Measurements from ENCODE around the gene RGS7. TPM values are rescaled to one million over a fixed set of nuclear protein-coding genes. Genes with fewer than 3 reads are reported as not detected.

Gene RGS7
- total RNA-seq, 2 donors from 2014 or later, result 0.10 to 0.24 TPM

GRCh38 chr1:241351841-241352240, 5.2 kb downstream of the RGS7 start:
- TF ChIP-seq, protein P1, sequence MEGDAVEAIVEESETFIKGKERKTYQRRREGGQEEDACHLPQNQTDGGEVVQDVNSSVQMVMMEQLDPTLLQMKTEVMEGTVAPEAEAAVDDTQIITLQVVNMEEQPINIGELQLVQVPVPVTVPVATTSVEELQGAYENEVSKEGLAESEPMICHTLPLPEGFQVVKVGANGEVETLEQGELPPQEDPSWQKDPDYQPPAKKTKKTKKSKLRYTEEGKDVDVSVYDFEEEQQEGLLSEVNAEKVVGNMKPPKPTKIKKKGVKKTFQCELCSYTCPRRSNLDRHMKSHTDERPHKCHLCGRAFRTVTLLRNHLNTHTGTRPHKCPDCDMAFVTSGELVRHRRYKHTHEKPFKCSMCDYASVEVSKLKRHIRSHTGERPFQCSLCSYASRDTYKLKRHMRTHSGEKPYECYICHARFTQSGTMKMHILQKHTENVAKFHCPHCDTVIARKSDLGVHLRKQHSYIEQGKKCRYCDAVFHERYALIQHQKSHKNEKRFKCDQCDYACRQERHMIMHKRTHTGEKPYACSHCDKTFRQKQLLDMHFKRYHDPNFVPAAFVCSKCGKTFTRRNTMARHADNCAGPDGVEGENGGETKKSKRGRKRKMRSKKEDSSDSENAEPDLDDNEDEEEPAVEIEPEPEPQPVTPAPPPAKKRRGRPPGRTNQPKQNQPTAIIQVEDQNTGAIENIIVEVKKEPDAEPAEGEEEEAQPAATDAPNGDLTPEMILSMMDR (IDR thresholded peaks at IDR 0.05), result no peak
- Histone ChIP-seq H3K9ac (ENCODE audit: low read depth in 2 of 2, low read length in 2 of 2) (no peak overlapping the region), H3K27me3 (peaks cover under 1% of the 10 kb centered on the region), H3K9me3 (no peaks in the 10 kb centered on the region), H3K27ac (no peak overlapping the region), H3K36me3 (no peaks in the 10 kb centered on the region), H3K4me3 (no peak overlapping the region), H3K4me1 (no peaks in the 10 kb centered on the region)
- DNase-seq, result no peak
- intact Hi-C loops (cut with DNase I), result no loop called here

DNA sequence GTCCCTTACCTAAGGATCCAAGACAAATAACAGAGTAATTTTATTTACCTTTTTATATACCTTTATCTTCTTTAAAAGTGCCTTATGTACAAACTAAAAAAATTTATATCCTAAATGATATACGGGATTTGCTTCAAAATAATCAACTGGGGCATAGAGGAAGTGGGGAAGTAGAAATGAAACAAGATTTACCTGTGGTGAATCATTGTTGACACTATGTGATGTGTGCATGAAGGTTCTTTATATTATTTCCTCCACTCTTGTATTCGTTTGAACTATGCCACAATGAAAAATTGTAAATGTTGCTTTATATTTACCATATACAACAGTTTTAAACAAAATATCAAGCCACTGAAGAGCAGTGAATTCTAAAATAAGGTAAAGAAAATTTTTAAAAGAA, 13.0 kb downstream of the RGS7 start:
- Histone ChIP-seq H3K9ac (ENCODE audit: low read depth in 2 of 2, low read length in 2 of 2) (no peak overlapping the region), H3K4me3 (no peak overlapping the region), H3K4me1 (no peaks in the 10 kb centered on the region), H3K9me3 (no peaks in the 10 kb centered on the region), H3K27ac (no peak overlapping the region), H3K36me3 (no peaks in the 10 kb centered on the region), H3K27me3 (no peaks in the 10 kb centered on the region)
- TF ChIP-seq, protein P1 (IDR thresholded peaks at IDR 0.05), result no peak
- intact Hi-C loops (cut with DNase I), result no loop called here
- DNase-seq, result no peak

DNA sequence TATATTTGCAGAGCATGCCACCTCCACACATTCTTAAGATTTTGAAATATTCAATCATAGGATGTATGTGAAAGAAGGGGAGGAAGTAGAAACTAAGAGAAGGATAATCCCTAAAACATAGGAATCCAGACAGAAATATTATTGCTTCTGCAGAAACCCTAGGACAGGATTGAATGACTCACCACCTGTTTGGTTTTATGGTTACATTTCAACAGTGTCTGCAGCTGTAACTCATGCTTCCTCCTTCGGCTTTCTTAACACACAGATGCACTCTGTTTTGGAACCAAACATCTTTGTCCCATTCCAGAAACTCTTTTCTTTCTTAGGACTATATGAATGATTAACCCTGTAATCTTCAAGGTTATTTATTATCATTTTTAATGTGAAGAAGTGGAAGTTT, 20.7 kb downstream of the RGS7 start:
- H3K9me3 ChIP-seq, result no peaks in the 10 kb centered on the region
- H3K27ac ChIP-seq, result no peak overlapping the region
- DNase-seq, result no peak
- TF ChIP-seq, protein P1 (IDR thresholded peaks at IDR 0.05), result no peak
- intact Hi-C loops (cut with DNase I), result no loop called here
- no peak overlapping the region for H3K4me3 ChIP-seq
- no peaks in the 10 kb centered on the region for H3K36me3 ChIP-seq
- H3K27me3 ChIP-seq, result no peaks in the 10 kb centered on the region
- H3K9ac ChIP-seq (ENCODE audit: low read depth in 2 of 2, low read length in 2 of 2), result no peak overlapping the region
- H3K4me1 ChIP-seq, result no peaks in the 10 kb centered on the region

GRCh38 chr1:241332987-241333386, 24.0 kb downstream of the RGS7 start:
- DNase-seq, result no peak
- H3K4me3 ChIP-seq, result no peak overlapping the region
- no peak overlapping the region for H3K27ac ChIP-seq
- H3K9ac ChIP-seq (ENCODE audit: low read depth in 2 of 2, low read length in 2 of 2), result no peak overlapping the region
- no peaks in the 10 kb centered on the region for H3K36me3 ChIP-seq
- intact Hi-C loops (cut with DNase I), result no loop called here
- H3K9me3 ChIP-seq, result no peaks in the 10 kb centered on the region
- H3K4me1 ChIP-seq, result no peaks in the 10 kb centered on the region
- TF ChIP-seq, protein P1 (IDR thresholded peaks at IDR 0.05), result no peak
- H3K27me3 ChIP-seq, result no peaks in the 10 kb centered on the region

DNA sequence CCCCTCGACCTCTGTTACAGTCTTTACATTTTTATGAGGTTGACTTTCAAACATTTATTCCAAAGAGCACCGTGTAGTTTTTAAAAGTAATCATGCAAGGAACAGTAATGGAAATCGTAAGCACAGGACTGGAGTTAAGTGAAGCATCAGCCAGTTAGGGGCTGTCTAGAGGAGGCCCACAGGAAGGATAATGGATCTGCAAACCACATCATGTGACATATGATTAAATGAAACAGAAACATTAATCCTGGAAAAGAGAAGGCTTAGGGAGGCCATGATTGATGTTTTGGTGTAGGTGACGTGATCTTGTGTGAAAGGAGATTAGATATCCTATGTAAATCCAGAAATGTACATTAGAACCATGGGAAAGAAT, 25.0 kb downstream of the RGS7 start:
- Histone ChIP-seq H3K27me3 (no peaks in the 10 kb centered on the region), H3K4me3 (no peak overlapping the region), H3K9me3 (no peaks in the 10 kb centered on the region), H3K9ac (ENCODE audit: low read depth in 2 of 2, low read length in 2 of 2) (no peak overlapping the region), H3K36me3 (no peaks in the 10 kb centered on the region), H3K4me1 (no peaks in the 10 kb centered on the region), H3K27ac (no peak overlapping the region)
- TF ChIP-seq, protein P1 (IDR thresholded peaks at IDR 0.05), result no peak
- DNase-seq, result no peak
- intact Hi-C loops (cut with DNase I), result no loop called here
